ENCODE results near the gene FOXN4. TPM values are rescaled to one million over a fixed set of nuclear protein-coding genes. Genes with fewer than 3 reads are reported as not detected.

FOXN4 gene
- polyA plus RNA-seq, 4 donors = 0.03 TPM; not detected in 3

DNA sequence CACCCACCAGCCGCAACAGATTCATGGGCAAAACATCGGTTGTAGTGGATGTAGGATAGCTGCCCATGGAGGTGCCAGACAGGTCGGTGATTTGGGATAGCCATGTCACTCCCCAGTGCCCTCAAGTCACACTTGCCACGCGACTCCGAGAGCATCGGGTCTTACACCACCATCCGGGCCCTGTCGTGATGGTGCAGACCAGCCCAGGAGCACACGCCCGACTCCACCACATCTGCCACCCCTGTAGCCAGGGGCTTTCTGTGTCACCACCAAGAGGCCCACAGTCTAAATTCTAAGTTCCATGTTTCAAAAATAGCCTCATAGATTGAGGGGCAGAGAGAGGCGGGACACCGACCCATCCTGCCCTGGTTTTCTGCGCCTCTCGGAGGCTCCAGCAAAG is 18.0 kb downstream of the FOXN4 start:
- no peaks in the 10 kb centered on the region for H3K36me3 ChIP-seq (ENCODE audit: control insufficient read depth in 3 of 3, insufficient read depth in 2 of 3, low read depth in 1 of 3, low read length in 3 of 3)
- no peak overlapping the region for H3K27ac ChIP-seq (ENCODE audit: low read depth in 1 of 3, low read length in 2 of 3)
- FAIRE-seq = no peak
- no peak for DNase-seq
- no peaks in the 10 kb centered on the region for H3K9me3 ChIP-seq (ENCODE audit: control insufficient read depth in 2 of 2, insufficient read depth in 1 of 2, low read depth in 1 of 2, low read length in 1 of 2)
- H3K4me1 ChIP-seq (ENCODE audit: control insufficient read depth in 3 of 3, insufficient read depth in 2 of 3, low read depth in 1 of 3, low read length in 2 of 3) = peaks cover 0 to 2% (median 0%) of the 10 kb centered on the region in 3 donors
- H3K4me3 ChIP-seq (ENCODE audit: low read depth in 1 of 3, low read length in 3 of 3) = no peak overlapping the region
- WGBS, 3 donors = 57 to 61% (median 58%) methylated on average over 15 of the region's 15 CpGs
- peaks cover 0 to 10% (median 9%) of the 10 kb centered on the region in 3 donors for H3K27me3 ChIP-seq (ENCODE audit: control insufficient read depth in 3 of 3, insufficient read depth in 3 of 3, low read length in 3 of 3)

DNA sequence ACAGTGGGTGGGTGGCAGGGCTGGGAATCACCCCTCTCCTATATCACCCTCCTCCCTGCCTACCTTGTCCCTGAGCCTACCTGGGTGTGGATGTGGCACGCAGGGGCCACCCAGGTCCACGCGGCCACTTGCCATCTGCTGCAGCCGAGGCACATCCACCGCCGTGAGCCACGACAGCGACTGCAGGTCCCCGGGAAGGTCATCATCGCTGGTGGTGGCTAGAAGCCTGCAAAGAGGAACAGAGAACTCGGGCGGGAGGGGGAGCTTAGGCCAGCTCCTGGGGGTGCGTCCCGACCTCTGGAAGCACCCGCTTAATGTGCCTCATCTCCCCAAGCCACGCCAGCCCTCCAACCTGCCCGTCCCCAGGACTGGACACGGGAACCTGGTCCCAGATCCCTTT is 19.0 kb downstream of the FOXN4 start:
- no peak overlapping the region for H3K4me3 ChIP-seq (ENCODE audit: low read depth in 1 of 3, low read length in 3 of 3)
- no peak for DNase-seq
- FAIRE-seq = no peak
- H3K36me3 ChIP-seq (ENCODE audit: control insufficient read depth in 3 of 3, insufficient read depth in 2 of 3, low read depth in 1 of 3, low read length in 3 of 3) = no peaks in the 10 kb centered on the region
- 84 to 88% (median 87%) methylated on average over 18 of the region's 18 CpGs for WGBS, 3 donors
- H3K4me1 ChIP-seq (ENCODE audit: control insufficient read depth in 3 of 3, insufficient read depth in 2 of 3, low read depth in 1 of 3, low read length in 2 of 3) = peaks cover 0 to 2% (median 0%) of the 10 kb centered on the region in 3 donors
- no peak overlapping the region for H3K27ac ChIP-seq (ENCODE audit: low read depth in 1 of 3, low read length in 2 of 3)
- H3K27me3 ChIP-seq (ENCODE audit: control insufficient read depth in 3 of 3, insufficient read depth in 3 of 3, low read length in 3 of 3) = peaks cover 0 to 10% (median 9%) of the 10 kb centered on the region in 3 donors
- no peaks in the 10 kb centered on the region for H3K9me3 ChIP-seq (ENCODE audit: control insufficient read depth in 2 of 2, insufficient read depth in 1 of 2, low read depth in 1 of 2, low read length in 1 of 2)

DNA sequence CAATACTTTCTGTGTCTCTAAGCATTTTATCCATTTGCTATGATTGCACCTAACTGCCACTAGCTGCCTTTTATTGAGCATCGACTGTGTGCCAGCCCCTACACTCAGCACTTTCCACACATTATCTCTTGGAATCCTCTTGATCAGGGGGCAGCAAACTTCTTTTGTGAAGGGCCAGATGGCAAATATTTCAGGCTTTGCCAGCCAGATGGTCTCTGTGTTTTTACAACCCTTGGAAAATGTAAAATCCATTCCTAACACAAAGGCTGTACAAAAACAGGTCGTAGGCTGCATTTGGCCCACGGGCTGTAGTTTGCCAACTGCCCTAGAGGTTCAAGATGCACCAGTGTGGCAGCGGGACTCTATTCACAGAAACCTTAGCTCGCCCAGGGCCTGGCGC is 19.5 kb downstream of the FOXN4 start:
- no peak overlapping the region for H3K4me3 ChIP-seq (ENCODE audit: low read depth in 1 of 3, low read length in 3 of 3)
- FAIRE-seq (no peak), DNase-seq (no peak)
- WGBS, 3 donors = 81 to 89% (median 81%) methylated on average over 6 of the region's 6 CpGs
- no peak overlapping the region for H3K27ac ChIP-seq (ENCODE audit: low read depth in 1 of 3, low read length in 2 of 3)
- H3K9me3 ChIP-seq (ENCODE audit: control insufficient read depth in 2 of 2, insufficient read depth in 1 of 2, low read depth in 1 of 2, low read length in 1 of 2) = no peaks in the 10 kb centered on the region
- H3K4me1 ChIP-seq (ENCODE audit: control insufficient read depth in 3 of 3, insufficient read depth in 2 of 3, low read depth in 1 of 3, low read length in 2 of 3) = peaks cover 0 to 2% (median 0%) of the 10 kb centered on the region in 3 donors
- no peaks in the 10 kb centered on the region for H3K36me3 ChIP-seq (ENCODE audit: control insufficient read depth in 3 of 3, insufficient read depth in 2 of 3, low read depth in 1 of 3, low read length in 3 of 3)
- H3K27me3 ChIP-seq (ENCODE audit: control insufficient read depth in 3 of 3, insufficient read depth in 3 of 3, low read length in 3 of 3) = peaks cover 0 to 10% (median 9%) of the 10 kb centered on the region in 3 donors

GRCh38 chr12:109289004-109289403 is 20.1 kb downstream of the FOXN4 start:
- Histone ChIP-seq H3K27me3 (ENCODE audit: control insufficient read depth in 3 of 3, insufficient read depth in 3 of 3, low read length in 3 of 3) (peaks cover 0 to 9% (median 9%) of the 10 kb centered on the region in 3 donors), H3K4me3 (ENCODE audit: low read depth in 1 of 3, low read length in 3 of 3) (no peak overlapping the region), H3K9me3 (ENCODE audit: control insufficient read depth in 2 of 2, insufficient read depth in 1 of 2, low read depth in 1 of 2, low read length in 1 of 2) (no peaks in the 10 kb centered on the region), H3K4me1 (ENCODE audit: control insufficient read depth in 3 of 3, insufficient read depth in 2 of 3, low read depth in 1 of 3, low read length in 2 of 3) (peaks cover 0 to 2% (median 0%) of the 10 kb centered on the region in 3 donors), H3K27ac (ENCODE audit: low read depth in 1 of 3, low read length in 2 of 3) (no peak overlapping the region), H3K36me3 (ENCODE audit: control insufficient read depth in 3 of 3, insufficient read depth in 2 of 3, low read depth in 1 of 3, low read length in 3 of 3) (no peaks in the 10 kb centered on the region)
- WGBS, 3 donors = 67 to 76% (median 75%) methylated on average over 4 of the region's 4 CpGs
- no peak for DNase-seq
- no peak for FAIRE-seq

DNA sequence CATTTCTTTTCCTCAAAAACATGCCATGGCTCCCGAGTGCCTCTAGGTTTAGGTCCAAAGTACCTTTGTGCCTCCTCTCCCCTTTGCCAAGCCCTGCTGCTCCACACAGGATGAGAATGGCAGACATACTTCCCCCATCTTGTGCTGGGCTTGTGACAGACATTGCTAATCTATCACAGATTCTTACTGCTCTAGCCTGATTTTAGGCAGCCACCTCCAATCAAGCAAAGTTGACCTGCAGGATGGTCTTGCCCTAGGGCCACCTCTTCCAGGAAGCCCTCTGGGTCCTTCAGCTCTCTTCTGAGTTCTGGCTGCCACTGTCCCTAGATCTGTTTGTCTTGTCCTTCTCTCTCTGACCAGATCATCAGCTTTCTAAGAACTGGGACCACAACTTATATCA is 20.5 kb downstream of the FOXN4 start:
- WGBS, 3 donors = 23 to 53% (median 51%) methylated on average over 1 of the region's 1 CpG
- no peak overlapping the region for H3K4me3 ChIP-seq (ENCODE audit: low read depth in 1 of 3, low read length in 3 of 3)
- FAIRE-seq = no peak
- no peak overlapping the region for H3K27ac ChIP-seq (ENCODE audit: low read depth in 1 of 3, low read length in 2 of 3)
- peaks cover 0 to 2% (median 0%) of the 10 kb centered on the region in 3 donors for H3K4me1 ChIP-seq (ENCODE audit: control insufficient read depth in 3 of 3, insufficient read depth in 2 of 3, low read depth in 1 of 3, low read length in 2 of 3)
- DNase-seq = no peak
- H3K9me3 ChIP-seq (ENCODE audit: control insufficient read depth in 2 of 2, insufficient read depth in 1 of 2, low read depth in 1 of 2, low read length in 1 of 2) = no peaks in the 10 kb centered on the region
- no peaks in the 10 kb centered on the region for H3K36me3 ChIP-seq (ENCODE audit: control insufficient read depth in 3 of 3, insufficient read depth in 2 of 3, low read depth in 1 of 3, low read length in 3 of 3)
- peaks cover 0 to 9% (median 6%) of the 10 kb centered on the region in 3 donors for H3K27me3 ChIP-seq (ENCODE audit: control insufficient read depth in 3 of 3, insufficient read depth in 3 of 3, low read length in 3 of 3)

GRCh38 chr12:109287811-109288469 is 21.1 kb downstream of the FOXN4 start:
- Histone ChIP-seq H3K4me3 (ENCODE audit: low read depth in 1 of 3, low read length in 3 of 3) (no peak overlapping the region), H3K4me1 (ENCODE audit: control insufficient read depth in 3 of 3, insufficient read depth in 2 of 3, low read depth in 1 of 3, low read length in 2 of 3) (peaks cover 0 to 2% (median 0%) of the 10 kb centered on the region in 3 donors), H3K36me3 (ENCODE audit: control insufficient read depth in 3 of 3, insufficient read depth in 2 of 3, low read depth in 1 of 3, low read length in 3 of 3) (no peaks in the 10 kb centered on the region), H3K9me3 (ENCODE audit: control insufficient read depth in 2 of 2, insufficient read depth in 1 of 2, low read depth in 1 of 2, low read length in 1 of 2) (no peaks in the 10 kb centered on the region), H3K27me3 (ENCODE audit: control insufficient read depth in 3 of 3, insufficient read depth in 3 of 3, low read length in 3 of 3) (peaks cover 0 to 9% (median 6%) of the 10 kb centered on the region in 3 donors), H3K27ac (ENCODE audit: low read depth in 1 of 3, low read length in 2 of 3) (no peak overlapping the region)
- DNase-seq = no peak
- WGBS, 3 donors = 79 to 87% (median 83%) methylated on average over 16 of the region's 16 CpGs
- no peak for FAIRE-seq

GRCh38 chr12:109287181-109287580 is 21.9 kb downstream of the FOXN4 start:
- H3K4me3 ChIP-seq (ENCODE audit: low read depth in 1 of 3, low read length in 3 of 3) = no peak overlapping the region
- FAIRE-seq = no peak
- H3K36me3 ChIP-seq (ENCODE audit: control insufficient read depth in 3 of 3, insufficient read depth in 2 of 3, low read depth in 1 of 3, low read length in 3 of 3) = no peaks in the 10 kb centered on the region
- WGBS, 3 donors = 75 to 82% (median 78%) methylated on average over 6 to 7 of the region's 7 CpGs
- H3K4me1 ChIP-seq (ENCODE audit: control insufficient read depth in 3 of 3, insufficient read depth in 2 of 3, low read depth in 1 of 3, low read length in 2 of 3) = peaks cover 0 to 2% (median 0%) of the 10 kb centered on the region in 3 donors
- no peak for DNase-seq
- peaks cover 0 to 7% (median 6%) of the 10 kb centered on the region in 3 donors for H3K27me3 ChIP-seq (ENCODE audit: control insufficient read depth in 3 of 3, insufficient read depth in 3 of 3, low read length in 3 of 3)
- no peaks in the 10 kb centered on the region for H3K9me3 ChIP-seq (ENCODE audit: control insufficient read depth in 2 of 2, insufficient read depth in 1 of 2, low read depth in 1 of 2, low read length in 1 of 2)
- no peak overlapping the region for H3K27ac ChIP-seq (ENCODE audit: low read depth in 1 of 3, low read length in 2 of 3)

DNA sequence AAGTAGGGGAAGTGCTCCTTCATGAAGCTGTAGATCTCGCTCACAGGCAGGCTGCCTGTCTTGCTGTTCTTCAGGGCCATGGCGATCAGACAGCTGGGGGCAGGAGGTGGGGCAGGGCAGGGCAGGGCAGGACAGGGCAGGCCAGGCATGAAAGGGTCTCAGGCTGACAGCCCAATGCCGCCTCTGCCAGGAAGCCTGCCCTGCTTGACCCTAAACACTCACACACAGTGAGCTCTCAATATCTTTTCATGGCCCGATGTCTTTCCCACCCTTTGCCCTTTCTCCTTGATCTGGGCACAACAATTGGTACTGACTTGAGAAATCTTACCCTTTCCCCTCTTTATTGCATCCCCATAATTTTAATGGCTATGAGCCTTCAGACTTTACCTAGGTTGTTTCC is 22.4 kb downstream of the FOXN4 start:
- H3K4me3 ChIP-seq (ENCODE audit: low read depth in 1 of 3, low read length in 3 of 3) = no peak overlapping the region
- H3K4me1 ChIP-seq (ENCODE audit: control insufficient read depth in 3 of 3, insufficient read depth in 2 of 3, low read depth in 1 of 3, low read length in 2 of 3) = peaks cover 0 to 2% (median 0%) of the 10 kb centered on the region in 3 donors
- peaks cover 0 to 6% (median 4%) of the 10 kb centered on the region in 3 donors for H3K27me3 ChIP-seq (ENCODE audit: control insufficient read depth in 3 of 3, insufficient read depth in 3 of 3, low read length in 3 of 3)
- FAIRE-seq = no peak
- H3K36me3 ChIP-seq (ENCODE audit: control insufficient read depth in 3 of 3, insufficient read depth in 2 of 3, low read depth in 1 of 3, low read length in 3 of 3) = no peaks in the 10 kb centered on the region
- WGBS, 3 donors = 58 to 82% (median 76%) methylated on average over 4 of the region's 4 CpGs
- no peak for DNase-seq
- no peak overlapping the region for H3K27ac ChIP-seq (ENCODE audit: low read depth in 1 of 3, low read length in 2 of 3)
- H3K9me3 ChIP-seq (ENCODE audit: control insufficient read depth in 2 of 2, insufficient read depth in 1 of 2, low read depth in 1 of 2, low read length in 1 of 2) = no peaks in the 10 kb centered on the region

DNA sequence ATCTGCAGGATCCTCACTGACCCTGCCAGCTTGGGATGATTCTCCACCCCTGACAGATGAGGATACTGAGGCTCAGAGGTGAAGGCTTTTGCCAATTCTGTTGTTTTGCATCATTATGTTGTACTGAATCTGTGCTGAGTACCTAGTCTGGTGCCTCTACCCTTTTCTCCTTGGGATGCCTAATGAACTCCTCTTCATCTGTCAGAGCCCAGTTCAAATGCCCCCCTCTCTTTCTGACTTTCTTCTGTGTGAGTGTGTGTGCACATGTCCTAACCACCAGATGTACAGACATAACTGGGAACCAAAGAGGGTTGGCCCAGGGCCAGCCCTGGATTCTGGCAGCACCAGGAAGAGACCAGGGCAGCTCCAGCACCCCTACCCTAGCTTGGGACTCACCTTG is 22.8 kb downstream of the FOXN4 start:
- no peak for FAIRE-seq
- H3K4me3 ChIP-seq (ENCODE audit: low read depth in 1 of 3, low read length in 3 of 3) = no peak overlapping the region

More for the DNA sequence above, 22.8 kb downstream of the FOXN4 start:
- Histone ChIP-seq H3K4me1 (ENCODE audit: control insufficient read depth in 3 of 3, insufficient read depth in 2 of 3, low read depth in 1 of 3, low read length in 2 of 3) (peaks cover 0 to 2% (median 0%) of the 10 kb centered on the region in 3 donors), H3K36me3 (ENCODE audit: control insufficient read depth in 3 of 3, insufficient read depth in 2 of 3, low read depth in 1 of 3, low read length in 3 of 3) (no peaks in the 10 kb centered on the region), H3K9me3 (ENCODE audit: control insufficient read depth in 2 of 2, insufficient read depth in 1 of 2, low read depth in 1 of 2, low read length in 1 of 2) (no peaks in the 10 kb centered on the region), H3K27ac (ENCODE audit: low read depth in 1 of 3, low read length in 2 of 3) (no peak overlapping the region), H3K27me3 (ENCODE audit: control insufficient read depth in 3 of 3, insufficient read depth in 3 of 3, low read length in 3 of 3) (peaks cover 0 to 6% (median 2%) of the 10 kb centered on the region in 3 donors)
- no peak for DNase-seq
